SK-MEL-5 (cell line): ENCODE data around the gene ZNF786. TPM values are rescaled to one million over a fixed set of nuclear protein-coding genes. Genes with fewer than 3 reads are reported as not detected.
"Not testable (repeated sequence)": the region's sequence is repeated elsewhere in the genome, so short reads cannot be mapped to it uniquely, and the experiment has no call there.

Source experiments
- DNase-seq: peaks from one replicate; pipeline ENCODE4 v3.0.0-alpha.2; 2016; ENCODE audit warnings: low read depth, low spot score
- in situ Hi-C: cut with HindIII; loops from 2 replicates; pipeline ENCODE4 v1.10.0; 2016; ENCODE audit warnings: low sequenced_read_pairs, high pct_unique_total_duplicates, low pct_unique_long_range_greater_than_20kb
- total RNA-seq: library from RNA; depleted of rRNA; stranded (reverse); fragments of >200 nt; shearing (Covaris generic); gene quantifications from 2 replicates; pipeline ENCODE4 v1.2.3, GENCODE V29; 2014

ZNF786 gene
- total RNA-seq, 1 experiment from 2014 or later, result 4.6 TPM

- DNase-seq, result no peak
- in situ Hi-C loops, result no loop called here
Measured at GRCh38 chr7:149053384-149053783, 37.1 kb downstream of the ZNF786 start.

DNA sequence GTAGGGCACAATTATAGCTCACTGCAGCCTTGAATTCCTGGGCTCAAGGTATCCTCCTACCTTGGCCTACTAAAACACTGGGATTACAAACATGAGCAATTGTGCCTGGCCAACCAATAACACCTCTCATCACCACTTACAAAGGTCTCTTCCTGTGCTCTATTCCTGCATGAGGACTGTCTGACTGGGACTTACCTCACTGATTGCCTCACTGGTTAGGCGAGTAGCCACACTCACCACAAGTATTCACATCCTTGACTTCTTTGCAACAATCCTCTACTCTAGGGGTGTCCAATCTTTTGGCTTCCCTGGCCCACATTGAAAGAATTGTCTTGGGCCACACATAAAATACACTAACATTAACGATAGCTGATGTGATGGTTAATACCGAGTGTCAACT is 39.6 kb downstream of the ZNF786 start:
- in situ Hi-C loops, result no loop called here
- DNase-seq, result no peak

DNA sequence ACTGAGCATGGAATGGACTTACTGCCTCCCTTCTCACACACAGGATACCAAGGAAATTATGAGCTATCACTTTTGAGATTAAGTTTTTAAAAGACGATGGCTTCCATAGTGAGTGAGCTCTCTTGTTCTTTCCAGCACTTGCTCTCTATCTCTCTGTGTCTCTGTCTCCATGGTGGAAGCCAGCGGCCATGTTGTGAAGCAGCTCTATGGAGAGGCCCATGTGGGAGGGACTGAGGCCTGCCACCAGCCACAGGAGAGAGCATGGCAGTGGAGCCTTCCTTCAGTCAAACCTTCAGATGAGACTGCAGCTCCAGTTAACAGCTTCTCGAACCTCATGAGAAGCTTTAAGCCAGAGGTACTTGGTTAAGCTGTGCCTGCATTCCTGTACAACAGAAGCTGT is 41.7 kb downstream of the ZNF786 start:
- in situ Hi-C loops, result no loop called here
- DNase-seq, result no peak

DNA sequence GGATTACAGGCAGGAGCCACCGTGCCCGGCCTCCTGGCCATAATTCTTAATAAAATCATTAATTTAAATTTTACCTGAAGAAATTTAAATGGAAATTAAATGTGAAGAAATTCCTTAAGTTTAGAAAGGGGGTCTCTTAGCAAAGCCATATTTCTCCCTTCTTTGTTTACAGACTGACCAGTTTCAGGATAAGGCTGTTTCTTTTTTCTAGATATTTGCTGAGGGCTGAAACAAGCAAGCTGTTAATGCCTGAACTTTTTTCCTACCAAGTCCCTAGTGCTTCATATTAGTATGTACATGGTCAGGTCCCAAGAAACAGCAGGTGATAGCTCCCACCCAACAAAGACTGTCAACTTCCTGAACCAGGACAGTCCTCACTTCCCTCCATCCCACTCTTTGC is 44.1 kb downstream of the ZNF786 start:
- DNase-seq, result no peak
- in situ Hi-C loops, result no loop called here

GRCh38 chr7:149043936-149044335 is 46.6 kb downstream of the ZNF786 start:
- no peak for DNase-seq
- in situ Hi-C loops, result no loop called here

DNA sequence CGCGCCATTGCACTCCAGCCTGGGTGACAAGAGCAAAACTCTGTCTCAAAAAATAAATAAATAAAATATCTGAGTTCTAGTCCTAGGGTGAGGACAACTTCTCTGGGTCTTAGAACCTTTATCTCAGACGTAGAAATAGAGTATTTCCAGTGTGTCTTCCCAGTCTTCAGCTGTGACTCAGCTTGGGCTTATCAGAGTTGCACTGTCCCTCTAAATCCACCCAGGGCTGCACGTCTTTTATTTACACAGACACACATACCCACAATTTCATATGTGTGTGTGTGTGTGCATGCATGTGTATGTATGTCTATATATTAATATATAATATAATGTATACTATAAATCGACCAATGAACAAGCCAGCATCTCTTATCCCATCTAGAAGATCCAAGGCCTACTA is 49.2 kb downstream of the ZNF786 start:
- no peak for DNase-seq
- in situ Hi-C loops, result no loop called here

GRCh38 chr7:149038641-149039040 is 51.9 kb downstream of the ZNF786 start:
- DNase-seq, in situ Hi-C loops: not testable (repeated sequence)

- in situ Hi-C loops, result no loop called here
- no peak for DNase-seq
Measured at GRCh38 chr7:149036676-149037075, 53.8 kb downstream of the ZNF786 start.

GRCh38 chr7:149031353-149031910 is 59.1 kb downstream of the ZNF786 start:
- no peak for DNase-seq
- in situ Hi-C loops, result no loop called here

DNA sequence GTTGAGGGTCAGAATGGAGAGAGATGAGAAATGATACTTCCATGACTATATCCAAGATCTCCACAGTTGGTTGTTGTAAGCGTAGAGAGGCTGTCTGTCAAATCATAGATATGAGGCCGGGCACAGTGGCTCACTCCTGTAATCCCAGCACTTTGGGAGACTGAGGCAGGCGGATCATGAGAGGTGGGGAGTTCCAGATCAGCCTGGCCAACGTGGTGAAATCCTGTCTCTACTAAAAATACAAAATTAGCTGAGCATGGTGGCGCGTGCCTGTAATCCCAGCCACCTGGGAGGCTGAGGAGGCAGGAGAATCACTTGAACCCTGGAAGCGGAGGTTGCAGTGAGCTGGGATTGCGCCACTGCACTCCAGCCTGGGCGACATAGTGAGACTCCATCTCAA is 60.1 kb downstream of the ZNF786 start:
- DNase-seq, in situ Hi-C loops: not testable (repeated sequence)

- in situ Hi-C loops, result no loop called here
- peak; percentile 100 for DNase-seq
Measured at GRCh38 chr7:149028346-149029109, 62.0 kb downstream of the ZNF786 start, which contains the start of gene PDIA4. TSS of gene PDIA4 (minus strand) at chr7:149028505. CDS start at chr7:149028408, 97 bp downstream.

- DNase-seq, result no peak
- in situ Hi-C loops, result no loop called here
Measured at GRCh38 chr7:149027611-149028345, 62.7 kb downstream of the ZNF786 start.

GRCh38 chr7:149027055-149027454 is 63.5 kb downstream of the ZNF786 start:
- in situ Hi-C loops, result no loop called here
- DNase-seq, result no peak

DNA sequence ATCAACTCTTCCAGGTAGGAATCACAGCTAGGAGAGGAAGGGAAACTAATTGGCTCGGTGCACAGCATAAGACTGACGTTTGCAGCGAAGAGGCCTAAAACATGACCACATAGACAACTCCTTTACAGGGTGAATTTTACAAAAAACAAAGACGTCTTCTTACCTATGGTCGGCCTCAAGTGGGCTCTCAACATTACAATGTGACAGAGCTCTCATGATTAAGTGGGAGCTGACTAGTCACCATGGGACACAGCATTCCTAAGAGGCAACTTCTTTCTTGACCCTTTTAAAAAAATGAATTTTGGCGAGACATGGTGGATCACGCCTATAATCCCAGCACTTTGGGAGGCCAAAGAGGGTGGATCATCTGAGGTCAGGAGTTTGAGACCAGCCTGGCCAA is 66.9 kb downstream of the ZNF786 start:
- no peak for DNase-seq
- in situ Hi-C loops, result no loop called here

DNA sequence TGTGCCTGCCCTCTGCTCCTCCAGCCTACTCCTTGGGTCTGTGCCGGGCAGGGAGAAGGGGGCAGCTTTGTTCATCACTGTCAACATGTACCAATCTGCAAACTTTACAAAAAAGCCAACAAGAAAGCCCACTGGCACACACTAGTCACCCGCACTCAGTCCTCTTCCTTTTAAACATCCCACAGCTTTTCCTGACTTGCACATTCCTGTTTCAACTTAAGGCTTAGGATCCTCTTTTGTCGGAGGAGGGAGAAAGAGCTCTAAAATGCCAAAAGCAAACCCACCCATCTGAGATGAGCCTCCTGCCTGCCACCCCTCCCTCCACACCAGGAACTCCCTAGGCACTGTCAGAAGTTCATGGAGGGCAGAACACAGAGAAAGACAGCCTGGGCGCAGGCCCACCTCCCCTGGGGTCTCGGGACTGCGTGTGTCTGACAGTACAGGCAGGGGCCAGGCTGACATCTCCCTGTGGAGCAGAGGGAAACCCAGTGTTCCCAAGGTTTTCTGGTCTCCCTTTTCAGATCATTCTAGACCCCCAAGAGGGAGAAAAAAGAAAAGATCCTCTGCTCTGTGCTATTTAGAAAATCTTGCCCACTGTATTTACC is 67.7 kb downstream of the ZNF786 start:
- no peak for DNase-seq
- in situ Hi-C loops, result no loop called here

DNA sequence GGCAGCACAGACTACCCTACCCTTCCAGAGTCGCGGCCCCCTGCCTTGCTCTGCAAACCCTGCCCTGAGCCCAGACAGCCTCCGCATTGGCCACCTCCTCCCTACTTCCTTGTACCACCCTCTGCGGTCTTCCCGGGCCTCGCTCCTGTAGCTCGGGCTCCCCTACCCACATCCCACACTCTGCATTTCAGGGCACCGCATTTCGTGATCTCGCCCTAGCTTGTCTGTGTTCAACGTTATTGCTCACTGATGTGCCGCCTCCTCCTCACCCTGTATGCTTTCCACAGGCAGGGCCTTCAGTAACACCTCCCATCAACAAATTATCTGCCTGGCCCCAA is 68.8 kb downstream of the ZNF786 start:
- DNase-seq, result no peak
- in situ Hi-C loops, result no loop called here

- DNase-seq, result peak; percentile 83
- in situ Hi-C loops, result no loop called here
Measured at GRCh38 chr7:149020483-149020882, 70.0 kb downstream of the ZNF786 start.
